ENCODE results near the gene CLEC11A.

- TF ChIP-seq CTCF (IDR thresholded peaks at IDR 0.05; ENCODE audit: low read depth, low read length, missing input control) (no peak), ZBTB33 (IDR thresholded peaks at IDR 0.05) (no peak), NR2F2 (IDR thresholded peaks at IDR 0.05) (no peak), REST (IDR thresholded peaks at IDR 0.05) (no peak), GABPA (IDR thresholded peaks at IDR 0.05 in 1 of 2, conservative IDR thresholded peaks at IDR 0.05 in 1 of 2) (no peak), FOXA1 (IDR thresholded peaks at IDR 0.05) (no peak), MAX (IDR thresholded peaks at IDR 0.05) (no peak), SP1 (IDR thresholded peaks at IDR 0.05) (no peak), JUND (IDR thresholded peaks at IDR 0.05) (no peak), EGR1 (IDR thresholded peaks at IDR 0.05; ENCODE audit: low read depth in 2 of 2) (no peak), TAF1 (conservative IDR thresholded peaks at IDR 0.05) (no peak), YY1 (IDR thresholded peaks at IDR 0.05) (no peak)
Observed at GRCh38 chr19:50718255-50719118, 4.7 kb upstream of the CLEC11A start.

Data from liver (tissue), 3 donors.